Left lung (tissue), 10 donors: ENCODE data around the gene DHRSX. TPM values are rescaled to one million over a fixed set of nuclear protein-coding genes. Genes with fewer than 3 reads are reported as not detected.

ENCODE experiments used
- ATAC-seq: fragments of 200-7000 bp; cut with Tn5 transposase; one replicate; pipeline ENCODE4 v1.9.1; 2020; ENCODE audit warnings: moderate library complexity
- DNase-seq, 4 donors: peaks; one replicate each; pipeline ENCODE4 v3.0.0-alpha.2; 2013 to 2020
- H3K27ac ChIP-seq, 2 donors: fragments of 200-600 bp; sonication (generic) in 1 of 2; one replicate each; pipeline versions ENCODE4 v1.5.0 to v1.8.0; 2020 to 2021
- H3K27me3 ChIP-seq, 2 donors: fragments of 200-600 bp; sonication (generic) in 1 of 2; one replicate each; pipeline versions ENCODE4 v1.5.0 to v1.8.0; 2020 to 2021
- H3K36me3 ChIP-seq, 2 donors: fragments of 200-600 bp; sonication (generic) in 1 of 2; one replicate each; pipeline versions ENCODE4 v1.5.0 to v1.8.0; 2020 to 2021
- H3K4me1 ChIP-seq, 2 donors: fragments of 200-600 bp; one replicate each; pipeline ENCODE4 v1.8.0; 2021
- H3K4me3 ChIP-seq, 2 donors: fragments of 200-600 bp; sonication (generic) in 1 of 2; one replicate each; pipeline versions ENCODE4 v1.5.0 to v1.8.0; 2020 to 2021; ENCODE audit warnings: mild to moderate bottlenecking in 1 of 2
- H3K9me3 ChIP-seq, 2 donors: fragments of 200-600 bp; sonication (generic) in 1 of 2; one replicate each; pipeline versions ENCODE4 v1.5.0 to v1.8.0; 2020 to 2021
- intact Hi-C, 2 donors: fragments of 100-400 bp; cut with DNase I; formaldehyde crosslinking; loops; one replicate each; pipeline versions ENCODE4 v1.11.2 to v1.14.2; 2022
- polyA plus RNA-seq, 6 donors: library from polyadenylated mRNA; unstranded; fragments of 120-200 nt; gene quantifications; one replicate each; pipeline ENCODE4 v1.2.1, GENCODE V29; 2013; ENCODE audit not compliant: insufficient read length in 6 of 6
- total RNA-seq, 2 donors: library from RNA; stranded (reverse); fragmentation: NEBNext Ultra II Directional; extraction: Animal tissue kit (Norgen Biotek cat#: 25700); gene quantifications; one replicate each; pipeline ENCODE4 v1.2.1, GENCODE V29; 2021
- TF ChIP-seq, protein P1 (sequence below), 2 donors: fragments of 200-600 bp; sonication (generic) in 1 of 2; IDR thresholded peaks; one replicate each; pipeline versions ENCODE4 v1.5.0 to v1.8.0; 2021; ENCODE audit warnings: antibody characterized with exemption in 2 of 2
- donor health status: DM: no; HTN: yes; CAD: no.
- donor health status: DM: no; HTN: no; CAD: no.

DHRSX gene
- total and polyA plus RNA-seq, 8 donors = 20.2 to 31.5 (median 26.8) TPM

DNA sequence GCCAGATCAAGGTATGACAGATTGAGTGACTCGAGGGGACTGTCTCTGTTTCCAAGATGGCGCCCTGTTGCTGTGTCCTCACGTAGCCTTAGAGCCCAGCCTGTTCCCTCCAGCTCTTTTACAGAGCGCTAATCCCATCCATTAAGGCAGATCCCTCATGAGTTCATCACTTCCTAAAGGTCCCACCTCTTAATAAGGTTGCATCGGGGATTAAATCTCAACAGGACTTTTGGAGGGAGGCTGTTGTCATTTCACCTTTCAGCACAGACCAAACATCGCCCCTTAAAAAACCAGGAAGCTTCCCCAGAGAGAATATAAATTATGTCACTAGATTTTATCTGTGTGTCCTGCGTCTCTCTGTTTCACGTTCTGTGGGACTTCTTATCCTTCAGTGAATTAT, 32.6 kb upstream of the DHRSX start:
- no peaks in the 10 kb centered on the region for H3K27me3 ChIP-seq
- TF ChIP-seq, protein P1, sequence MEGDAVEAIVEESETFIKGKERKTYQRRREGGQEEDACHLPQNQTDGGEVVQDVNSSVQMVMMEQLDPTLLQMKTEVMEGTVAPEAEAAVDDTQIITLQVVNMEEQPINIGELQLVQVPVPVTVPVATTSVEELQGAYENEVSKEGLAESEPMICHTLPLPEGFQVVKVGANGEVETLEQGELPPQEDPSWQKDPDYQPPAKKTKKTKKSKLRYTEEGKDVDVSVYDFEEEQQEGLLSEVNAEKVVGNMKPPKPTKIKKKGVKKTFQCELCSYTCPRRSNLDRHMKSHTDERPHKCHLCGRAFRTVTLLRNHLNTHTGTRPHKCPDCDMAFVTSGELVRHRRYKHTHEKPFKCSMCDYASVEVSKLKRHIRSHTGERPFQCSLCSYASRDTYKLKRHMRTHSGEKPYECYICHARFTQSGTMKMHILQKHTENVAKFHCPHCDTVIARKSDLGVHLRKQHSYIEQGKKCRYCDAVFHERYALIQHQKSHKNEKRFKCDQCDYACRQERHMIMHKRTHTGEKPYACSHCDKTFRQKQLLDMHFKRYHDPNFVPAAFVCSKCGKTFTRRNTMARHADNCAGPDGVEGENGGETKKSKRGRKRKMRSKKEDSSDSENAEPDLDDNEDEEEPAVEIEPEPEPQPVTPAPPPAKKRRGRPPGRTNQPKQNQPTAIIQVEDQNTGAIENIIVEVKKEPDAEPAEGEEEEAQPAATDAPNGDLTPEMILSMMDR (IDR thresholded peaks at IDR 0.05) = no peak
- H3K9me3 ChIP-seq = no peaks in the 10 kb centered on the region
- no peaks in the 10 kb centered on the region for H3K4me1 ChIP-seq
- intact Hi-C loops = no loop called here
- no peak overlapping the region for H3K4me3 ChIP-seq
- no peak for ATAC-seq
- no peak for DNase-seq
- H3K36me3 ChIP-seq = no peaks in the 10 kb centered on the region
- H3K27ac ChIP-seq = no peak overlapping the region

DNA sequence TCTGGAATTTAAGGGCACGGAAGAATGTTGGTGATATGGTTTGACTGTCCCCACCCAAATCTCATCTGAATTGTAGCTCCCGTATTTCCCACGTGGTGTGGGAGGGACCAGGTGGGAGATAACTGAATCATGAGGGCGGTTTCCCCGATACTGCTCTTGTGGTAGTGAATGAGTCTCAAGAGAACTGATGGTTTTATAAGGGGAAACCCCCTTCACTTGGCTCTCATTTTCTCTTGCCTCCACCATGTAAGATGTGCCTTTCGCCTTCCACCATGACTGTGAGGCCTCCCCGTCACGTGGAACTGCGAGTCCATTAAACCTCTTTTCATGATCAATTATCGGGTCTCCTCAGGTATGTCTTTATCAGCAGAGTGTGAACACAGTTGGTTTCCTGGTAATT, 25.6 kb upstream of the DHRSX start:
- Histone ChIP-seq H3K36me3 (no peaks in the 10 kb centered on the region), H3K9me3 (no peaks in the 10 kb centered on the region), H3K27ac (no peak overlapping the region), H3K4me1 (no peaks in the 10 kb centered on the region), H3K27me3 (peaks cover 0 to 13% of the 10 kb centered on the region in 2 donors), H3K4me3 (no peak overlapping the region)
- intact Hi-C loops = no loop called here
- ATAC-seq (no peak), DNase-seq (no peak)
- TF ChIP-seq, protein P1 (IDR thresholded peaks at IDR 0.05) = no peak

DNA sequence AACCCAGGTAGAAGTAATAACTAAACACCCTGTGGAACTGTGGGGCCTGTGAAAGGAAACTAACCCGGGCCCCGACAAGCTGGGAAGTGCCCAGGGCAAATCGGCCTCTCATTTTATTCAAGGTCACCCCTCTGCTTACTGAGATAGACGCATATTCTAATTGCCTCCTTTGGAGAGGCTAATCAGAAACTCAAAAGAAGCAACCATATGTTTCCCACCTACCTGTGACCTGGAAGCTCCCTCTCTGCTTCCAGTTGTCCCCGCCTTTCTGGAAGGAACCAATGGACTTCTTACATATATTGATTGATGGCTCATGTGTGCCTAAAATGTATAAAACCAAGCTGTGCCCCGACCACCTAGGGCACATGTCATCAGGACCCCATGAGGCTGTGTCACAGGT, 23.1 kb upstream of the DHRSX start:
- no peaks in the 10 kb centered on the region for H3K36me3 ChIP-seq
- ATAC-seq = no peak
- TF ChIP-seq, protein P1 (IDR thresholded peaks at IDR 0.05) = no peak
- intact Hi-C loops = no loop called here
- H3K4me1 ChIP-seq = no peaks in the 10 kb centered on the region
- H3K27me3 ChIP-seq = peaks cover 0 to 13% of the 10 kb centered on the region in 2 donors
- H3K27ac ChIP-seq = no peak overlapping the region
- no peak overlapping the region for H3K4me3 ChIP-seq
- DNase-seq = no peak
- H3K9me3 ChIP-seq = no peaks in the 10 kb centered on the region

DNA sequence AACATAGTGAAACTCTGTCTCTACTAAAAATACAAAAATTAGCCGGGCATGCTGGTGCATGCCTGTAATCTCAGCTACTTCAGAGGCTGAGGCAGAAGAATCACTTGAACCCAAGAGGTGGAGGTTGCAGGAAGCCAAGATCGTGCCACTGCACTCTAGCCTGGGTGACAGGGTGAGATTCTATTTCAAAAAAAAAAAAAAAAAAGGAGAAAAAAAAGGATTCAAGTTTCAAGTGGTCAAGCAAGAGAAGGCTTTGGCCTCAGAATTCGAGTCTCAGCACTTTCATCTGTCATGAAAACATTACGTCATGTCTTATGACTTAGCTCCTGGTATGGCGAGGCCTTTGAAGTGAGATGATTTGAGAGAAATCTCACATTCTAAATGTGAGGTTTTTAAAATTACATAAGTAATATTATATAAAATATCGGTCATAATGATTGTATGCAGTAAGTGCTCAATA, 21.2 kb upstream of the DHRSX start:
- intact Hi-C loops = no loop called here
- no peak for ATAC-seq
- Histone ChIP-seq H3K27ac (peak overlapping the region in 1 of 2 donors; percentile 53), H3K4me3 (no peak overlapping the region), H3K27me3 (peaks cover 0 to 12% of the 10 kb centered on the region in 2 donors), H3K4me1 (no peaks in the 10 kb centered on the region), H3K9me3 (no peaks in the 10 kb centered on the region), H3K36me3 (no peaks in the 10 kb centered on the region)
- no peak for DNase-seq
- TF ChIP-seq, protein P1 (IDR thresholded peaks at IDR 0.05) = no peak

DNA sequence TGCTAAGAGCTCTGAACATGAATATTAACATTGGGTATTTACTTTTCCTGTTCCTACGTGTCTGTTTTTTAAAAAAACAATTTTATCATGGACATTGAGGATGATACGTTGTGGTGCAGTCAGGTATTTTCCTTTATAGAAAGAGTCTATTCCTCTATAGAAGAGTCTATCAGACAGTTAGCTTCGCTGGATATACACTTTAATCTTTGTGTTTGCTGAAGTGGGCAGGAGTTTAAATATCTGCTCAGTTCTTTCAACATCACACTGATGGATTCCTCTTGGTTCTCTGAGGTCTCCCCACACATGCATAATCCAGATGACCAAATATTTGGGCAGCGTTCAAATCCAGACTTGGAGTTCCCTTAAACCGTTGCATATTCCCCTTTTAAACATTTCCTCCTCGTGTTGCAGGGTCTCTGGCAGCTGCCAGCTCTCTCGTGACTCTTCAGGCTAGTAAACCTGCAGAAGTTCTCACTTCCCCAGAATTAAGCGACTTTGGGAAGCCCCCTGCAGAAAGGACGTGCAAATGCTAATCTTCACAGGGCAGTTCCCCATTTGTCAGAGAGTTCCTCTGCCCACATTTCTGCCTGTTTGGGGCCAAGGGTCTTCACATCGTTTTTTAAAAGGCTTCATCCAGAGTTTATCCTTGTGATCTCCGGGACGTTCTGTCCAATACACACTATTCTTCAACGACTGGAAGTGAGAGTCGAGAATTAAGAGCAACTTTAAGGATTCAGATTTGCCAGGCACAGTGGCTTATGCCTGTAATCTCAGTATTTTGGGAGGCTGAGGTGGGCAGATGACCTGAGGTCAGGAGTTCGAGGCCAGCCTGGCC, 20.5 kb upstream of the DHRSX start:
- Histone ChIP-seq H3K4me1 (no peaks in the 10 kb centered on the region), H3K4me3 (no peak overlapping the region), H3K27ac (peak overlapping the region in 1 of 2 donors; percentile 53), H3K9me3 (no peaks in the 10 kb centered on the region), H3K36me3 (no peaks in the 10 kb centered on the region), H3K27me3 (peaks cover 0 to 5% of the 10 kb centered on the region in 2 donors)
- intact Hi-C loops = no loop called here
- DNase-seq (peak in 2 of 4 donors; percentile 24 to 50), ATAC-seq (peak; percentile 78)
- TF ChIP-seq, protein P1 (IDR thresholded peaks at IDR 0.05) = no peak
